NCI-H2227 (cell line): ENCODE measurements around the gene NCKIPSD.
"Not testable (repeated sequence)": the region's sequence is repeated elsewhere in the genome, so short reads cannot be mapped to it uniquely, and the experiment has no call there.

Experiments used
- DNase-seq: peaks from one replicate; lab custom pipeline; 2025; ENCODE audit not compliant: unreplicated experiment; lab: John Stamatoyannopoulos, UW

Gene NCKIPSD

DNA sequence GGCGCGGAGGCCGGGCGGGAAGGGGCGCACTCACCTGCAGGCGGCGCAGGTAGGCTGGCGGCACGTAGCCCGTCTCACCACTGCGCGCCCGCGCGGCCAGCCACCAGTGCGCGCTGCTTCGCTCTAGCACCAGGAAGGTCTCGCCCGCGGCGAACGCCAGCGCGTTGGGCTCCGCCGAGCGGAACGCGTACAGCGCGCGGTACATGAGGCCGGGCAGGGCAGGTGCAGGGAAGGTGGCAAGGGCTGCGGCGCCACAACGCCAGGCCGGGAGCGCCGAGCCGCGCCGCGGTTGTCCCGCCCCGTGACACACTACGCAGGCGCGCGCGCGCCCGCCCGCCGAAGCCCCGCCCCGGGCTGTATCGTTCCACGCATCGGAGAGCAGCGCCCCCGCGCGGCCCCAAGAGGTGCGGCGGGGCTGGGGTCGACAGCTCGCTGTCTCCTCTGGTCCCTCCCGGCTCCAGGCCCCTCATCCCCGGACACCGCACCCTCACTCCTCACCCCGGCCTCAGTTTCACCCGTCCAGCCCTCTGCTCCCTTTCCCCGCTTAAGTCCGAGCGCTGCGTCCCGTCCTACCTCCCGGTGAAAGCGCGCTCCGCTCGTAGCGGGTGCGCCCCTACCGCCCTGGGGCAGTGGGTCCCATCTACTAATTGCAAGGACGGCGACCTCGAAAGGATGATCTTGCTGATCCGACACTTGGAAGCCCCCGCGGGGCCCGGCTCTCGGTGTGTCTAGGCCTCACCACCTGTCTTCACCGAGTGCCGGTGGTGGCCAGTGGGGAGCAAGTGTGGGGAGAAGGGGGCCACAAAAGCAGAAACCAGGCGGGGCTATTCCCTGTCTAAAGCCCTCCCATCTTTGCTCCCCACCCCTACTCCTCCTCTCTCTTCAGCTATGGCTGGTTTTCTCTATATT is at the start of gene NCKIPSD:
TSS of gene NCKIPSD (minus strand) at position 313 of the 909 bp plus-strand sequence. CDS start at position 205, 108 bp downstream.
- DNase-seq = peak; percentile 92

DNA sequence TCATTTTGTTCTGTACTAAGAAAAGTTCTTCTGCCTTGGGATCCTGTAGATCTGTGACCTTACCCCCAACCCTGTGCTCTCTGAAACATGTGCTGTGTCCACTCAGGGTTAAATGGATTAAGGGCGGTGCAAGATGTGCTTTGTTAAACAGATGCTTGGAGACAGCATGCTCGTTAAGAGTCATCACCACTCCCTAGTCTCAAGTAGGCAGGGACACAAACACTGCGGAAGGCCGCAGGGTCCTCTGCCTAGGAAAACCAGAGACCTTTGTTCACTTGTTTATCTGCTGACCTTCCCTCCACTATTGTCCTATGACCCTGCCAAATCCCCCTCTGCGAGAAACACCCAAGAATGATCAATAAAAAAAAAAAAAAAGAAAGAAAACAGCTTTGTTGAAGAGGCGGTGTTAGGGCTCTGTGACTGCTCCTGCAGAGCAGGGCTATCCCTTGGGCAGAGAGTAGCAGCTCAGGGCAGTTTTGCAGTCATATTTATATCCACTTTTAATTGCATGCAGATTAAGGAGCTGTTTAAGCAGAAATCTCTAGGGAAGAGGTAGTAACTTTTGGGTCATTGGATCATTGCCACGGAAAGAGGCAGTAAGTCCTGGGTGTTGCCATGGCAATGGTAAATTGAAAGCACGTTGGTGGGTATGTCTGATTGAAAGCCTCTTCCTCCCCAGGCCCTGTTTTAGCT is 49.5 kb upstream of the NCKIPSD start:
- not testable (repeated sequence) for DNase-seq

DNA sequence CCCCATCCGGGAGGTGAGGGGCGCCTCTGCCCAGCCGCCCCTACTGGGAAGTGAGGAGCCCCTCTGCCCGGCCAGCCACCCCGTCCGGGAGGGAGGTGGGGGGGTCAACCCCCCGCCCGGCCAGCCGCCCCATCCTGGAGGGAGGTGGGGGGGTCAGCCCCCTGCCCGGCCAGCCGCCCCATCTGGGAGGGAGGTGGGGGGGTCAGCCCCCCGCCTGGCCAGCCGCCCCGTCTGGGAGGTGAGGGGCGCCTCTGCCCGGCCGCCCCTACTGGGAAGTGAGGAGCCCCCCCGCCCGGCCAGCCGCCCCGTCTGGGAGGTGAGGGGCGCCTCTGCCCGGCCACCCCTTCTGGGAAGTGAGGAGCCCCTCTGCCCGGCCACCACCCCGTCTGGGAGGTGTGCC is 48.8 kb upstream of the NCKIPSD start:
- DNase-seq = not testable (repeated sequence)

DNA sequence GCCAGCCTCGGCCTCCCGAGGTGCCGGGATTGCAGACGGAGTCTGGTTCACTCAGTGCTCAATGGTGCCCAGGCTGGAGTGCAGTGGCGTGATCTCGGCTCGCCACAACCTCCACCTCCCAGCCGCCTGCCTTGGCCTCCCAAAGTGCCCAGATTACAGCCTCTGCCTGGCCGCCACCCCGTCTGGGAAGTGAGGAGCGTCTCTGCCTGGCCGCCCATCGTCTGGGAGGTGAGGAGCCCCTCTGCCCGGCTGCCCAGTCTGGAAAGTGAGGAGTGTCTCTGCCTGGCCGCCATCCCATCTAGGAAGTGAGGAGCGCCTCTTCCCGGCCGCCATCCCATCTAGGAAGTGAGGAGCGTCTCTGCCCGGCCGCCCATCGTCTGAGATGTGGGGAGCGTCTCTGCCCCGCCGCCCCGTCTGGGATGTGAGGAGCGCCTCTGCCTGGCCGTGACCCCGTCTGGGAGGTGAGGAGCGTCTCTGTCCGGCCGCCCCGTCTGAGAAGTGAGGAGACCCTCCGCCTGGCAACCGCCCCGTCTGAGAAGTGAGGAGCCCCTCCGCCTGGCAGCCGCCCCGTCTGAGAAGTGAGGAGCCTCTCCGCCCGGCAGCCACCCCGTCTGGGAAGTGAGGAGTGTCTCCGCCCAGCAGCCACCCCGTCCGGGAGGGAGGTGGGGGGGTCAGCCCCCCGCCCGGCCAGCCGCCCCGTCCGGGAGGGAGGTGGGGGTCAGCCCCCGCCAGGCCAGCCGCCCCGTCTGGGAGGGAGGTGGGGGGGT is 48.2 kb upstream of the NCKIPSD start:
- not testable (repeated sequence) for DNase-seq

DNA sequence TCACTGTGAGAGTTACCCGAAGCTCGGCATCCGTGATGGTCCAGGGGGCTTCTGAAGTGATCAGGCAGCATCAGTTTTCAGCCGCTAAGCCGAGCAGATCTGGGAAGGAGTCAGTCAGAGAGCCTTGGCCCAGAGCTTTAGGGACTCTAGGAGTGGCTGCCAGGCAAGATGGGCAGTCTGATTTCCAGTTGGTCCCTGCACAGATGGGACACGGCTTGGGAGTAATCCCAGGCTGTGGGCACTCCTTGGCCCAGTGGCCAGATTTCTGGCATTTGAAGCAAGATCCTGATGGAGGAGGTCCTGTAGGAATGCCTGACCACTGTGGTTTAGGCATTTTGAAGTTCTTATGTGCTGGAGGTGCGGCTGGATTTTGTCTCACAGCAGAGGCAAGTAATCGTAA is 41.8 kb upstream of the NCKIPSD start:
- DNase-seq = no peak

DNA sequence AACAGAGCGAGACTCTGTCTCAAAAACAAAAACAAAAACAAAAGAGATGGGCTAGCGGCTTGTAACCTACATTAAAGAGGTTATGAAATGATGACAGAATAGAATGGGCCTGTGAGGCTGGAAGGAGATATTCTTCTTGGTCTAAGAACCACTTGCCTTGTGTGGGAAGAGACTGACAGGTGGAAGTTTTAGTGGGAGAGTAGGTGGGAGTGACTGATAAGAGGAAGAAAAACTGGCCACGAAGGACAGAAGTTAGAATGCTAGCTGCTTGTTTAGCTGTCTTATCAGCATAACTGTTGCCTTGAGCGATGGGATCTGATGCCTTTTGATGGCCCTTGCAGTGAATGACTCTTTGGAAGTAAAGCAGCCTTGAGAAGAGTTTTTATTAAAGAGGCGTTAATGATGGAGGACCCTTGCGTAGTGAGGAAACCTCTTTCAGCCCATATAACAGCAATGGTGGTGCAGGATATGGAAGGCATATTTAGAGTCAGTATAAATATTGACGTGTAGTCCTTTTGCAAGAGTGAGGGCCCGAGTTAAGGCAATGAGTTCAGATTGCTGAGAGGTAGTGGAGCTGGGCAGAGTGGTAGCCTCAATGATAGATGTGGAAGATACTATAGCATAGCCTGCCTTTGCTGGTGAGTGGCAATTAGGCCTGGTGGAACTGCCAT is 39.6 kb upstream of the NCKIPSD start:
- not testable (repeated sequence) for DNase-seq

DNA sequence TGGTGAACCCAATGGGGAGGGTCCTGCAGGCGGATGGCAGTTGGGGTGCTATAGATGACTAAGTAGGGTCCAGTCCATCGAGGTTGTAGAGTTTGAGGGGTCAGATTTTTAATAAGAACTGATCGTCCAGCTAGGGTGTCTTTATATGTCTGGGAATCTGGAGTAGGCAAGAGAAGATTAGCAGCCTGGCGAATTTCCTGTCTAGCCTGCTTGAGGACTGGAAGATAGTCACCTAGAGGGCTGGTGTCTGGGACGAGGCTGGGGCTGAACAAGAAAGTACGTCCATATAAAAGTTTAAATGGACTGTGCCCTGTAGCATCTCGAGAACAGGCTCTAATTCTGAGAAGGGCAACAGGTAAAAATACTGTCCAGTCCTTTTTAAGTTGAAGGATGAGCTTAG is 38.0 kb upstream of the NCKIPSD start:
- no peak for DNase-seq

DNA sequence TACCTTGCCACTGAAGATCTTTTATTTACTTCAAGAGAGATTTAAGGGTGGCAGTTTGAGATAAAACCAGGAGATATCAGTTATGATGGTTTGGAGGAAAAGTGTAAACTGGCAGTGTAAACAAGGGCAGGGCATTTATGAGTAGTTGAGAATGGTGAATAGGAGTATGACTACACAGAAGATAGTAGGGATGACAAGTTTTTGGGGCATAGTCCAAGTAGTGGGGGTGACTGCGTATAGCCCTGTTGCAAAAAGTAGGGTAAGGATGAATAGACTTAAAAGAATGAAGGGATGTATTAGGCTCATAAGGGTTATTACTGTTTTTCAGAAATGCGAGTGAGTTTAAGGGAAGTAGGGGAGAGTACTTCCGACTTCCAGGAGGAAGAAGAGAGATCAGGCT is 37.6 kb upstream of the NCKIPSD start:
- DNase-seq = not testable (repeated sequence)

DNA sequence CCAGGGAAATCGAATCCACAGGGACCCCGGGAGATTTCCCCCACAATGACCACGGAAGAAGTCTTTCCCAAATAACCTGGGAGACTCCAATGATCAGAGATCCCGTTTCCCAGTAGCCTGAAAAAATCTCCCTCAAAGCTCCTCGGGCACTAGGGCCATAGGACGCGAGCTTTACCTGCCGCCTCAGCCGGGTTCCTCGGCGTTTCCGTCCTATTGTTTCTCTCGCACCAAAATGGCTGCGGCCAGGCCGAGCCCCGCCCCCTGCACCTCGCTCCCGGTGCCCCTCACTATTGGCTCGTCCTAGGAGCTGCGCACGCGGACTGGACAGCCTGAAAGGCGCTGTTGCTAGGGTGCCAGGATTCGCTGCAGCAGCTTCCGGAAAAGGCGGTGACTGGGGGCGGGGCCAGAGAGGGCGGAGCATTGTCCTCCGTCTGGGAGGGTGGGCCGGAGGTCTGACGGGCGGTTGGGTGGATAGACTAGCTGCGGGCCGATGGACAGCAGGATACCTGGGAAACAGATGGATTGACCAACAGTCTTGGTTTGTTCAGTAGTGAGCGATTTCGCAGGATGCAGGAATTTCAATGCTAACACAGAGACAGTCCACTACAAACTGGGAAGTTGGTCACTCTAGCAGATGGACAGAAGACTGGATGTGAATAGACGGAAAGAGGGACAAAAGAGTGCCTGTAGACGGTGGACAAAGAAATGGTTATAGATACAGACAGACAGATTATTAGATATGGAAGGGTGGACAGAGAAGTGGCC is 31.4 kb upstream of the NCKIPSD start, which contains the start of gene IP6K2:
TSS of gene IP6K2 (minus strand) at position 240 of the 765 bp plus-strand sequence. CDS start 21,930 bp downstream, outside the sequence.
- DNase-seq = peak; percentile 97

DNA sequence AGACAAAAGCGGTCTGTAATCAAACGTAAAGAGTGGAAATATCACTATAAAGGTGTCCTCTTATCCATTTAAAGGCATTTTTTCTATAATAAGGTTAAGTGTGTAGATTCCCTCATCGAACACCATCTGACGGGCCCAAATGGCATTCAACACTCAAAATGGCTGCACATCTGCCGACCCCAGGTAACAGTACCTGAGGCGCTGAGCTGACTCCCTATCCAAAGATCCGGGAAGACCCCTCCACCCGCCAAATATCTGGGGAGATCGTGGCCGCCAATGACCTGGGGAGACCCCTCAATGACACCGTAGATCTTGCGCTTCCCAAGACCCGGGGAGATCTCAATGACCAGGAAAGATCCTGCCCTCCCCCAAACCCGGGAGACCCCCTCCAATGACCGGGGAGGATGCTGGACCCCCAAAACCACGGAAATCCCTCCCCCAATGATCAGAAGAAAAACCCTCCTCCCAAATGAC is 30.8 kb upstream of the NCKIPSD start:
- DNase-seq = no peak

DNA sequence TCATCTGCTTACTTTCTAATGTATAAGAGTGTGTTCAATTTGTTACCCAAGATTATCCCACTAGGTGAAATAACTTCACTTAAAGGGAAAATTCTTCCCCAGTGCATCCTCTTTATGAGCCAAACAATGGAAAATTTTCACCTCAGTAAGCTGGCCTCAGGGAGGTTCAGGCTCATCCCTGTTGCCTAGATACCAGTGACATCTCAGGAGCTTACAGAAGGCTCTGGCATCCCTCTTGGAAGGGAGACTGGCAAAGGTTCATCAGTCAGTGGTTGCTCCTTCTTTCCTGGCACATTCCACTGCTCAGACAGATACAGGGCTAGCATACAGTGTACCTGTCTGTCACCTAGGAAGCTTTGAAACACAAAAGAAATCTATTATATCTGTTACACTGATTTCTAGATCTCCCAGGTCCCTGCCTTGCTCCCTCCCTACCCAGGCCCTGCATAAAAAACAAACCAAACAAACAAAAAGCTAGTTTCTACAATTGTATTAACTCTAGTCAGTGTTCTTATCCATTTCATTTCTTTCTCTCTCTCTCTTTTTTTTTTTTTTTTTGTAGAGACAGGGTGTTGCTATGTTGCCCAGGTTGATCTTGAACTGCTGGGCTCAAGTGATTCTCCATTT is 29.6 kb upstream of the NCKIPSD start:
- peak; percentile 63 for DNase-seq

DNA sequence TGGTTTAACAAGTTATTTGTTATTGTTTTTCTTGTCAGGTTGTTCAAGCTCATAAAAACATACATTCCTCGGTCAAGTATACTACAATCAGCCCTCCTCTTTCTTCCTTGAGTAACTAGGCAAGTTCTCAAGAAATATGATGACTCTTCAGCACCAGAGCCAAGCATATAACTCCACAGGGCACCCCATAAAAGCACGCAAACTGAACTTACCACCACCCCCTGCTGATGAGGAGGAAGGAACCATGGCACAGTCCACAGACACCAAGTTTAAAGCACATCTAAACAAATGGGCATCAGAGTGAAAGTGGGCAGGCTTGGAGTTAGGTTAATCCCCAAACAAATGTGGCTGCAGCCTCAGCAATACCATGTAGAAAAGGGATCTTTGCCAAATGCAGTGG is 26.0 kb upstream of the NCKIPSD start:
- no peak for DNase-seq

DNA sequence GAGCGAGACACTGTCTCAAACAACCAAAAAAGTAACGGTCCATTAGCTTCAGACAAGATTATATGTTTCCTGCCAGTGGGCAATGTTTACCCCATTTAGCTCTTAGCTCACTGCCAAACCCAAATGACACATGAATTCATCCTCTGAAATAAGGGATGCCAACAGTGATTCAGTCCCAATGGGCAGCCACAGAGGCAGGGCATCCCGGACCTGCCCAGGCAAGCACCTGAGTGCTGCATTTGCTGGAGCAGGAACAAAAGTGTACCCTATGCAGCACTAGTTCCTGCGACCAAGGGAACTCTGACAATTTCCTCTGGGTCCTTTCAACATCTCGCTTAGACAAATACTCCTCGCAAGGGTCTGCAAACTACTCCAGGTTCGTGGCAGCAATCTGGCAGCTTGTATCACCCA is 23.3 kb upstream of the NCKIPSD start:
- no peak for DNase-seq

DNA sequence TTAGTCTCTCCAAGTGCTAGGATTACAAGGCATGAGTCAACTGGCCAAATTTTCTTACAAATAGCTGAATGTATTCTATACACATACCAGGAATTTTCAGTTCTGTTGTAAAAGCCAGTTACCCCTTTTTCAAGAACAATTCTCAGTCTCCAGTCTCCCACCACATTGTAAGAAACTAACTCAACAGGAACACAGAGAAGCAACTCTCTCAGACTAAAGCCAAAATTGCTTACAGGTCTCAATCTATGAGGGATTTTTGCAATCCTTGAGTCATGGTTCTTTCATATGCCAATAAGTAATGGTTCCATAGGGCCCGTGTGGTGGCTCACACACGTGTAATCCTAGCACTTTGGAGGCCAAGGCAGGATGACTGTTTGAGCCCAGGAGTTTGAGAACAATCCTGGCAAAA is 22.8 kb upstream of the NCKIPSD start:
- DNase-seq = no peak

DNA sequence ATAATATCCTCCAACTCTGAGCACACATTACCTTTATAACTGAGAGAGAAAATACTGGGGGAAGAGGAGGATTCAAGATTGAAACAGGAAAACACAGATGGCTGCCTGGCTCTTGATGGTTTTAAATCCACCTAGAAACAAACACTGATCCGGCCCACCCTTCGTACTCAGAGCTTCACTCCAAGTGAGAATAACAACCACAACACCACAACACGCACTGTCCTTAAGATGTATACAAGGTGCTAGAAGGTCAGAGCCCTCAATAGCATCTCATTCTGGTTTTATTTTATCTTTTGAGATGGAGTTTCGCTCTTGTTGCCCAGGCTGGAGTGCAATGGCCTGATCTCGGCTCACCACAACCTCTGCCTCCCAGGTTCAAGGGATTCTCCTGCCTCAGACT is 21.4 kb upstream of the NCKIPSD start:
- no peak for DNase-seq

DNA sequence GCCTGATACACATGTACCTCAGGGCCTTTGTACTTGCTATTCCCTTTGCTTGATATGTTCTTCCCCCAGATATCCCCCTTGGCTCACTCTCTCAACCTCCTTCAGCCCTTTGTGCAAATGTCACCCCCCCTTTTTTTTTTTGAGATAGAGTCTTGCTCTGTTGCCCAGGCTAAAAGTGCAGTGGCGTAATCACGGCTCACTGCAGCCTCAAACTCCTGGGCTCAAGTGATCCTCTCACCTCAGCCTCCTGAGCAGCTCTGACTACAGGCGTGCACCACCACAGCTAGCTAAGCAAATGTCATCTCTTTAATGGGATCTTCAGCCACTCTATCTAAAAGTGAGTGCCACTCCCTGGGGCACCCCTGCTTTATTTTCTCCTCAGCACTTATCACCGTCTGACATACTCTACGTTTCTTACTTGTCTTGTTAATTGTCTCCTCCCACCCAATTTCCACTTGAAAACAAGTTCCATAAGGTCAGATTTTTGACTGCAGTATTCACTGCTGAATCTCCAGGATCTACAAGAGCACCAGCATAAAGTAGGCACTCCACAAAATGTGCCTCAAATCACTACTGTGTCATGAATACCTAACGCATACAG is 16.7 kb upstream of the NCKIPSD start:
- DNase-seq = no peak

DNA sequence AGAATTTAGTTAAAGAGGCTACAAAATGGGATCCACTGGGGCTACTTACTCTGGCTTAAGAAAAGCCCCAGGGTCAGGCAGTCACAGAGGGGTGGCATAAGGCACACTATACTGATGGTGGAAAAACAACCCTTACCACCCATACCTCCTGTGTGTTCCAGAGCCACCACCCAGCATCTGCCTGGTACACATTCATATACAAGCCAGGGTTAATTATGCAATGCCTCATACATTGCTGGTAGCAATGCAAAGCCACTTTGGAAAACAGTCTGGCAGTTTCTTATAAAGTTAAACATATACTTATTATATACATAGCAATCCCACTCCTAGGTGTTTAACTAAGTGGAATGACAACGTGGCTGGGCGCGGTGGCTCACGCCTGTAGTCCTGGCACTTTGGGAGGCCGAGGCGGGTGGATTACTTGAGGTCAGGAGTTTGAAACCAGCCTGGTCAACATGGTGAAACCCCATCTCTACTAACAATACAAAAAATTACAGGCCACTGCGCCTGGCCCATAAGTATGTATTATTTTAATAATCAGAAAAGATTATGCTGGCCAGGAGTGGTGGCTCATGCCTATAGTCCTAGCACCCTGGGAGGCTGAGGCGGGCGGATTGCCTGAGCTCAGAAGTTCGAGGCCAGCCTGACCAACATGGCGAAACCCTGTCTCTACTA is 15.2 kb upstream of the NCKIPSD start:
- DNase-seq = no peak

DNA sequence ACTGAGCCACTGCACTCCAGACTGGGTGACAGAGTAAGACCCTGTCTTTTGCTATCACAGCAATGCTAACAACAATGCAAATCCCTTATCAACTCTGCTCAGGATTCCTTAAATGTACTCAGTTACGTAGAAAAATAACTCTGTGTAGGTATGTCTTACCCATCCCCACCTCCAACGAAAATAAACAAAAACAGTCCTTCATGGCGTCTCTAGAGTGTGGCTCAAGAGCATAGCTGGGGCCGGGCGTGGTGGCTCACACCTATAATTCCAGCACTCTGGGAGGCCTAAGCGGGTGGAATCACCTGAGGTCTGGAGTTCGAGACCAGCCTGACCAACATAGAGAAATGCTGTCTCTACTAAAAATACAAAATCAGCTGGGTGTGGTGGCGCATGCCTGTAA is 13.2 kb upstream of the NCKIPSD start:
- no peak for DNase-seq
